HPDE6-E6E7 (cell line): ENCODE data around the gene LBHD2.

ENCODE experiments used
- DNase-seq: peaks from one replicate; pipeline ENCODE4 v3.0.0; 2011; ENCODE audit warnings: missing footprints; ENCODE audit errors: extremely low spot score

LBHD2 gene

GRCh38 chr14:103068351-103069073, 15.5 kb upstream of the LBHD2 start:
- no peak for DNase-seq

GRCh38 chr14:103070263-103070885, 13.6 kb upstream of the LBHD2 start:
- no peak for DNase-seq

GRCh38 chr14:103070971-103071542, 13.0 kb upstream of the LBHD2 start:
- no peak for DNase-seq

- no peak for DNase-seq
Measured at GRCh38 chr14:103071544-103072251, 12.3 kb upstream of the LBHD2 start.

- peak; percentile 83 for DNase-seq
Measured at GRCh38 chr14:103072595-103073366, 11.2 kb upstream of the LBHD2 start.

- no peak for DNase-seq
Measured at GRCh38 chr14:103073367-103073875, 10.6 kb upstream of the LBHD2 start.

- no peak for DNase-seq
Measured at GRCh38 chr14:103073876-103074728, 9.9 kb upstream of the LBHD2 start.

GRCh38 chr14:103074729-103075367, 9.2 kb upstream of the LBHD2 start:
- no peak for DNase-seq

- peak; percentile 82 for DNase-seq
Measured at GRCh38 chr14:103078420-103078749, 5.6 kb upstream of the LBHD2 start.

GRCh38 chr14:103078860-103079587, 5.0 kb upstream of the LBHD2 start:
- DNase-seq, result no peak

GRCh38 chr14:103081951-103082350, 2.1 kb upstream of the LBHD2 start:
- DNase-seq, result no peak

- no peak for DNase-seq
Measured at GRCh38 chr14:103085106-103086091, 1.4 kb downstream of the LBHD2 start.

- DNase-seq, result no peak
Measured at GRCh38 chr14:103086771-103087342, 2.8 kb downstream of the LBHD2 start.

- no peak for DNase-seq
Measured at GRCh38 chr14:103087343-103087835, 3.4 kb downstream of the LBHD2 start.

GRCh38 chr14:103088921-103089320, 4.9 kb downstream of the LBHD2 start:
- no peak for DNase-seq

- no peak for DNase-seq
Measured at GRCh38 chr14:103089386-103090335, 5.7 kb downstream of the LBHD2 start.
